ENCODE measurements around the gene IRF2BP1.

Gene IRF2BP1

DNA sequence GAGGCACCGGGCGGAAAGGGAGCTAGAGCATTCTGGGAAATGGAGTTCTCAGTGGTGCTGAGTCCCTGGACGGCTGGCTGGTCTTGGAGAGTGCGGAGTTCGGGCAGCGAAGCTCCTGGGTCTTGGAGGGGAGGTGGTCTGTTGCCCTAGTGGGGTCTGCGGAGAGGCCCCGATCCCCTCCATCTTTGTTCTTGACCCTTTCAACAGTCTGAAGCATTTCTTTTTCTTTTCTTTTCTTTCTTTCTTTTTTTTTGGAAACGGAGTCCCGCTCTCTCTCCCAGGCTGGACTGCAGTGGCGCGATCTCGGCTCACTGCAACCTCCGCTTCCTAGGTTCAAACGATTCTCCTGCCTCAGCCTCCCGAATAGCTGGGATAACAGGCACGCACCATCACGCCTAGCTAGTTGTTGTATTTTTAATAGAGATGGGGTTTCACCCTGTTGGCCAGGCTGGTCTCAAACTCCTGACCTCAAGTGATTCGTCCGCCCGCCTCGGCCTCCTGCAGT, 22.6 kb downstream of the IRF2BP1 start:
- no peak for DNase-seq (ENCODE audit: low spot score)

DNA sequence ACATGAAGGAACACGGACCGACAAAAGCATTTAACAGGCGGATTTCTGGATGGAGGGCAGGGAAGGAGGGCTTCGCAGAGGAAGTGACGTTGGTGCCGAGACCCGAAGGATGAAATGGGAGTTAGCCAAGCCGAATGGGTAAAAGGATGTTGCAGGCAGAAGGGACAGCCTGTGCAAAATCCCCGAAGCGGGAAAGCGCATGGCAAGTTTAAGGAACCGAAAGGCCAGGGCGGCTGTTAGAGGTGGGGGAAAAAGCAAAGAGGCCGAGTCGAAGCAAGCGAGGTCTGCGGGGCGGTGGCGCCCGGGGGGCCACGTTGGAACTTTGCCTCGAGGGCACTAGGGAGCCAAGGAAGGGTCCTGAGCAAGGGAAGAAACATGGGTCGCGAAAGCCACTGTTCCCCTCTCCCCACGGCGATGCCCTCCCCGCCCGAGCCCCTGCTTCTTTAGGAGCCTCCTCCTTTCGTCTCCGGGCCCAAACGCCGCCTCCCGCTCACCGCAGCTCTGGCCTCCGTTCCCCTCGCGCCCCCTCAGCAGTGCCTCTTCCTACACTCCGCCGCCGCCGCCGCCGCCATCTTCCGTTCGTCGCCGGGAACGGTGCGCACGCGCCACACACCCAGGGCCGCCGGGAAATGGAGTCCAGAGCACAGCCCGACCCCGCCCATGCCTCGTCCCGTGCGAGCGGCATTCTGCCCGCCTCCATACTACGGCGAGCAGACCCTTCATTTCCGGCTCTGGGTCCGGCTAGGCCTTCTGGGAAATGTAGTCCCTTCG, 23.2 kb downstream of the IRF2BP1 start, which contains the start of gene SYMPK:
SYMPK (minus strand) TSS at position 584 of the 771 bp plus-strand sequence. CDS start 8,652 bp downstream, outside the sequence.
- DNase-seq (ENCODE audit: low spot score): peak; percentile 94

DNA sequence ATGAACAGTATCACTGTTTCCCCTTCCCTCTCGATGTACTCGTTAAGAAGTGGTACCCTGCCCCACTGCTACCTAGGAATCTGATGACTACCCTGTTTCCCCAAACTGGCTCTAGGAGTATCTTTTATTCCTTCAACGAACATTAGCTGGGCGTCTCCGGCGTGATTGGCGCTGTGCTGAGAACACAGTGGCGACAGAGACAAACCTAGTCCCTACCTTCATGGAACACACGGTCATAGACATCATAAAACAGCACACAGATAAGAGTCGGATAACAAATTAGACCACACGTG, 23.7 kb downstream of the IRF2BP1 start:
- no peak for DNase-seq (ENCODE audit: low spot score)

DNA sequence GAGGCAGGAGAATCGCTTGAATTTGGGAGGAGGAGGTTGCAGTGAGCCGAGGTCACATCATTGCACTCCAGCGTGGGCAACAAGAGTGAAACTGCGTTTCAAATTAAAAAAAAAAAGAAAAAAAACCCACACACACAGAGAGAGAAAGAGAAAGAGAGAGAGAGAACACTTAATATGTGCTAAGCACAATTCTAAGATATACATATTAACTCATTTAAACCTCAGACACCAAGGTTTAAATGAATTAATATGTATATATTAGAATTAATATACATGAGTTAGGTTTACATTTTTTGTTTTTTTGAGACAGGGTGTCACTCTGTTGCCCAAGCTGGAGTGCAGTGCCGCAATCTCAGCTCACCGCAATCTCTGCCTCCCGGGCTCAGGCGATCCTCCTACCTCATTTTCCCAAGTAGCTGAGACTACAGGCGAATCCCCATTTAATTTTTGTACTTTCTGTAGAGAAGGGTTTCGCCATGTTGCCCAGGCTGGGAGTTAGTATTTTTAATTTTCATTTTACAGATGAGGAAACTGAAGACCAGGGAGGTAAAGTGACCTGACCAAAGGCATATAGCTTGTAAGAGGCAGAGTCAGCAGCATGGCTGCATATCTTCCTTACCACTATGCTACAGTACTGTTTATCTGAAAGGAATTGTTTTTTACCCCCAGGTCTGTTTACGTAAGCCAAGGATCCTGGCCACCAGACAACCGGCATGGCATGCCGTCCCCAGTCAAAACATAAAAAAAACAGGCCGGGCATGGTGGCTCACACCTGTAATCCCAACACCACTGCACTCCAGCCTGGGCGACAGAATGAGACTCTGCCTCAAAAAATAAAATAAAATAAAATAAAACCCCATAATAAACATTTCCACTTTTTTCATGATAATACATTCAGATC, 25.3 kb downstream of the IRF2BP1 start:
- no peak for DNase-seq (ENCODE audit: low spot score)

DNA sequence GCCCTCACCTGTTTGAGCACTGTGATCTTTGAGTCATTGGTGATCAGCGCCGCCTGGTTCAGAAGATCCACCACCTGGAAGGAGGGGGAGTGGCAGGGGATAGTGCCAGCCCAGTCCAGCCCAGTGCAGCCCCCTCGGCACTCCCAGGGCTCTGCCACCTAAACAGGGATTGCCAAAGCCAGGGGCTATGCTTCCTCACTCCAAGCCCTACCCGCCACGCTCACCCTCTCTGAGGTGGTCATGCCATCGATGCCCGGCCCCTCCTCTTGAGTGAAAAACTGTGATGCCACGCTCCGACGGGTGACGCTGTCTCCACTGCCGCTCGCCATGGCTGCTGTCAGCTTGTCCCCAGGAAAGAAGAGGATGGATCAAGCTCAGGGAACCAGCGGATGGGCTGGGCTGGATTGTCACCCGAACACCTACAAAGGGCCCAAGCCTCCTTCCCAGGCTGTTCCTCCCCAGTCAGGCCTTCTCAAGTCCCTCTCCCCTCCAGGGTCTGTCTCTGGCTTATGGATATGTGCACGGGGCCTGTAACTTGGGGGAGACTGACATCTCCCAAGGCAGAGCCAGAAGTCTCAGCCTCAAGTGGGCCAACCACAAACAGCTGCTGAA, 31.7 kb downstream of the IRF2BP1 start:
- DNase-seq (ENCODE audit: low spot score): no peak

DNA sequence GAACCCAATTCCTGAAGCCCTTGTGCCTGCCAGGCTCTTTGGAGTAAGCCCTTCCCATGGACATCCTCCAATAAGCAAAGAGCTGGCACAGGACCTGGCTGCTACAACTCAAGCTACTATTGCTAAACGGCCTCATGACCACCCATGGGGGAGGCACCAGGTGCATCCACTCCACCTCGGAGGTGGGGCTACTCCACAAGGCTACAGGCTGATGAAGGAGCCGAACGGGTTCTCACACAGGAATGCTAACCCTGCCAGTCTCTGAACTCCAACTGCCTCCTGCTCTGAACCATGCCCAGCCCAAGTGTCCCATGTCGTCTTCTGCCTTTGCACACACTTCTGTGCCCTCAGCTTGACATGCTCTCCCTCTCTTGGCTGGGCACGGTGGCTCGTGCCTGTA, 33.0 kb downstream of the IRF2BP1 start:
- DNase-seq (ENCODE audit: low spot score): no peak

DNA sequence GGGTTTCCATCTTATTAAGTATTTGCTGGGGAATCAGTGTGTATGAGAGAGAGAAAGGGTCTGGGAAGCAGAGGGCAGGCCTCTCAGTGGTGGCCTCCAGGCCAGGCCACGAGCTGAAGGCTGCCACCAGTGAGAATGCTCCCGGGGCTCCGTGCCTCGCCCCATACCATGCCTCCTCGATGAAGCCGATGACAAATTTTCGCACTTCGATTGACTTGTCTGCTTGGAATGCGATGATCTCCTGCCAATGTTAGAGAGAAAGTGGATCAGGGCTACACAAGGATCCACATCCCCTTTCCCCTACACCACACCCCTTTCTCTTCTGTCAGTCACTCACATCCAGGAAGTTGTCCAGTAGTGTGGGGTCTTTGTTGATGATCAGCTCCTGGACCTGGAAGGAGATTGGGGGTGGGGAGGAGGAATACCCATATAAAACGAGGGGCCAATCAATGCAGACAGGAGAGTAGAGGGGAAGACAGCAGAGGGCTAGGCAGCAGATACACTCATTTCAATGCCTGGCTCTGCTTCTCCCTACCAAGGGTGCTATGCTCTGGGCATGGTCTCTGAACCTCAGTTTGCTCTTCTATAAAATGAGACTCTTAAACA, 33.7 kb downstream of the IRF2BP1 start:
- DNase-seq (ENCODE audit: low spot score): no peak

DNA sequence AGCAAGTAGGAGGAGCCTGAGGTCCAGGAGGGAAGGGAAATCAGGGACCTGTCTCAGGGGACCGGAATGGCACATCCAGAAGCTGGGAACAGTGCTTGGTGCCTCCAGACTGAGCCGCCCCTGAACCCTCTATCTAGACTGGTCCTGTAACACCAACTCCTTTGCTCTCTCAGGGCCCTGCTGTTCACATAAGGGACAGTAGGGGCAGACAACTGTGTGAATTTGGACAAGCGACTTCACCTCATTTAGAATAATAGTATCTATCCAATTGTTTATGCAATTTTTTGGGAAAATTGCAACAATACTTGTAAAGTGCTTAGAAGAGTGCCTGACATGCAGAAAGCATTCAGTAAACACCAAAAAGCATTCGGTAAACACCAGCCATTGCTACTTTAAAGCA, 37.0 kb downstream of the IRF2BP1 start:
- DNase-seq (ENCODE audit: low spot score): no peak

DNA sequence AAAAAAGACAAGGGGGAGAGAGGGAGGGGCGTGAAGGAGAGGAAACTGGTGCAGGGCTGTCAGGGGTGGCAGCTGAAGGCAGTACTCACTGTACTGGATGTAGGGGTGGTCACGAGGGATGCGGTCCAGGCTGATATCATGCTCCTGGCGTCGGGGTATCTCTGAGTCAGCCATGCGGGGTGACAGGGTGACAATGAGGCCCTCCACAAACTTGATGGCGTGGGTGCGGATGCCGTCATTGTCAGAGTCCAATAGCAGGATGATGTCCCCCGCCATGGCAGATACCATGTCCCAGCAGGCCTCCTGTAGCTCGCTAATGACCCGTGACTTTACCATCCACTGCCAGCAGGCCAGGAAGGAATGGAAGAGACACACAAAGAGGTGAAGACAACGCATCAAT, 38.3 kb downstream of the IRF2BP1 start:
- no peak for DNase-seq (ENCODE audit: low spot score)

DNA sequence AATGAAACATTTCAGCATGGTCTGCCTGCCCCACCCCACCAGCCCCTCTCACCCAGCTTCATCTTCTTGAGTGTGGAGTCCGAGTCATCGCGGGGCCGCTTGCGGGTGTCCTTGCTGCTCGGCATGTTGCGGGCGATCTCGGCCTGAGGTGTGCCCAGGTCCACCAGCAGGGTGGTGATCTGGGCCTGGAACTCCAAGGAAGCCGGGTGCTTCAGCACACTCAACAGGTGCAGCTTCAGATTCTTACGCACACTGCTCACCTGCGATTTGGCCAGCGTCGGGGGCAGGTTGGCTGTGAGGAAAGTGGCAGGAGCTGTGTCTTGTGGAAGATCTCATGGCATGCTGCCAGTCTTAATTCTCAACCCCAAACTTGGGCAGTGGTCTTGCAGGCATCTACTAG, 43.7 kb downstream of the IRF2BP1 start:
- DNase-seq (ENCODE audit: low spot score): no peak

DNA sequence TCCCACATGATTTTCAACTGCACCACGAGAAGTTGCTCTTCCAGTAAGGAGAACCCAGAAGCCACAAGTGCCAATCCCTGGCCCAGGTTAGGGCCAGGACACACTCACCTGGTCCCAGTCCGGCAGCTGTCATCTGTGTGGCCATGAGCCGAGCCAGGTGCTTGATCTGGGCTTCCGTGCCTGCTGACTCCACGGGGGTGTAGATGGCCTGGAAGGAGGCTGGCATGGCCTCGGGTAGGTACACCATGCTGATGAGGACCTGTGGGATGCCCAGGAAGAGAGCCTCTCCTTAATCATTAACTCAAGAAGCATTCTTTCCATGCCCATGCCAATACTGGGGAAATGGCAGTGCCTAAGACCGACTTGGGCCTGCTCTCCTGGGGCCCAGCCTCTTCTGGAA, 51.0 kb downstream of the IRF2BP1 start:
- no peak for DNase-seq (ENCODE audit: low spot score)
